CD4-positive, CD25-positive, alpha-beta regulatory T cell (primary cell): ENCODE measurements around the gene CHID1. TPM values are rescaled to one million over a fixed set of nuclear protein-coding genes. Genes with fewer than 3 reads are reported as not detected.

Experiments used
- ATAC-seq, 2 donors: fragments of 150-1000 bp; cut with Tn5 transposase; one replicate each; pipeline ENCODE4 v1.10.0; 2021; ENCODE audit warnings: low read depth in 2 of 2, moderate number of reproducible peaks in 2 of 2, moderate library complexity in 1 of 2
- DNase-seq, 3 donors: peaks; one replicate each; pipeline versions ENCODE4 v3.0.0 to v3.0.0-alpha.2; 2012 to 2022; ENCODE audit warnings: mixed read lengths in 1 of 3
- H3K27ac ChIP-seq: one replicate; pipeline ENCODE4 v1.7.0; 2013; ENCODE audit warnings: mild to moderate bottlenecking, low read length; ENCODE audit not compliant: insufficient read depth, poor library complexity, severe bottlenecking
- H3K27me3 ChIP-seq: one replicate; pipeline ENCODE4 v1.7.0; 2013; ENCODE audit warnings: low read length; ENCODE audit not compliant: control insufficient read depth, insufficient read depth
- H3K36me3 ChIP-seq: one replicate; pipeline ENCODE4 v1.7.0; 2013; ENCODE audit warnings: mild to moderate bottlenecking, low read length, moderate library complexity; ENCODE audit not compliant: control insufficient read depth, insufficient read depth
- H3K4me1 ChIP-seq: 2 replicates; pipeline ENCODE4 v1.7.0; 2013; ENCODE audit warnings: mild to moderate bottlenecking, low read length; ENCODE audit not compliant: insufficient read depth, control insufficient read depth, poor library complexity, severe bottlenecking
- H3K4me3 ChIP-seq: one replicate; pipeline ENCODE4 v1.7.0; 2013; ENCODE audit warnings: low read depth, mild to moderate bottlenecking, low read length, moderate library complexity
- H3K9me3 ChIP-seq, 2 experiments: 1 replicate in 1 of 2; 2 replicates in 1 of 2; pipeline ENCODE4 v1.7.0; 2013; ENCODE audit warnings: low read length in 2 of 2, mild to moderate bottlenecking in 1 of 2, moderate library complexity in 1 of 2; ENCODE audit not compliant: control insufficient read depth in 2 of 2
- H3K27ac Mint-ChIP-seq, 3 donors: one replicate each; pipeline ENCODE4 v1.8.0; 2020 to 2022; ENCODE audit warnings: mild to moderate bottlenecking in 3 of 3, mixed read lengths in 3 of 3, moderate library complexity in 2 of 3
- H3K27me3 Mint-ChIP-seq: one replicate; pipeline ENCODE4 v1.8.0; 2022; ENCODE audit warnings: mild to moderate bottlenecking, mixed read lengths
- H3K36me3 Mint-ChIP-seq: one replicate; pipeline ENCODE4 v1.8.0; 2020; ENCODE audit warnings: mixed read lengths
- H3K4me1 Mint-ChIP-seq, 4 donors: one replicate each; pipeline ENCODE4 v1.8.0; 2020 to 2022; ENCODE audit warnings: mixed read lengths in 4 of 4, mild to moderate bottlenecking in 1 of 4
- H3K4me3 Mint-ChIP-seq, 4 donors: one replicate each; pipeline ENCODE4 v1.8.0; 2020 to 2022; ENCODE audit warnings: mild to moderate bottlenecking in 4 of 4, mixed read lengths in 4 of 4, moderate library complexity in 3 of 4
- H3K9me3 Mint-ChIP-seq, 7 donors: one replicate each; pipeline ENCODE4 v1.8.0; 2020 to 2022; ENCODE audit warnings: mixed read lengths in 7 of 7, mild to moderate bottlenecking in 3 of 7, moderate library complexity in 2 of 7
- polyA plus RNA-seq, 4 donors: library from polyadenylated mRNA; unstranded; fragments of 300-500 nt; fragmentation: Illumina TruSeq; gene quantifications; one replicate each; pipeline ENCODE4 v1.2.3, GENCODE V29; 2021
- total RNA-seq: library from RNA; stranded (reverse); gene quantifications from one replicate; pipeline ENCODE4 v1.2.3, GENCODE V29; 2022

CHID1 gene
- total RNA-seq (28.7 TPM), polyA plus RNA-seq (10 to 100 TPM; 40.2 to 50.6 (median 47.7) TPM)

GRCh38 chr11:910589-911030 lies at the start of gene CHID1:
Gene CHID1, minus strand, starts transcription at chr11:910810. Its CDS starts 5,994 bp downstream, at chr11:904816.
- H3K4me1 ChIP-seq = peaks cover 14% of the 10 kb centered on the region
- no peaks in the 10 kb centered on the region for H3K9me3 Mint-ChIP-seq
- H3K4me1 Mint-ChIP-seq = peaks cover 0 to 35% (median 8%) of the 10 kb centered on the region in 4 donors
- no peaks in the 10 kb centered on the region for H3K36me3 ChIP-seq
- ATAC-seq = peak; percentile 96 to 97
- peak; percentile 75 to 85 (median 77) for DNase-seq
- H3K27ac ChIP-seq = peak within 1 kb of the TSS; percentile 55
- no peaks in the 10 kb centered on the region for H3K27me3 ChIP-seq
- H3K27ac Mint-ChIP-seq = peak within 1 kb of the TSS; percentile 78 to 94 (median 92)
- no peak within 1 kb of the TSS for H3K4me3 ChIP-seq
- H3K36me3 Mint-ChIP-seq = peaks cover 2% of the 10 kb centered on the region
- H3K9me3 ChIP-seq = no peaks in the 10 kb centered on the region
- no peaks in the 10 kb centered on the region for H3K27me3 Mint-ChIP-seq
- peak within 1 kb of the TSS; percentile 88 to 95 (median 92) for H3K4me3 Mint-ChIP-seq

DNA sequence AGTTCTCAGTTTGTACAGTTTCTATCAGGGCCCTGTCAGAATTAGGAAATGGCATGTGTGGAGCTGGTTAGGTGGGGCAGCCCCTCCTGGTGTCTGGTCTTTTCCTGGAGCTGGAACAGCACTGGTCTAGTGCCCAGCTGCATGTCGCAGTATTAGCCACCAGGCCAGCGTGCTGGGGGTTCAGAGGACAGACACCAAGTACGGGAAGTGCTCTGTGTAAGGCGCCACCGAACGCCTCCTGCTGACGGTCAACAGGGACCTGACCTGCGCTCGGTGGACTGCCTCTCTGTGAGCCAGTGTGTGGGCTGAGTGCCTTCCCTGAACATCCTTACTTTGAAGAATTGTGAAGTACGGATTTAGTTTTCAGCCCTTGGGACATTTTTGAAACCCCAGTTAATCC lies 49.0 kb upstream of the CHID1 start:
- no peak for ATAC-seq
- peaks cover 0 to 2% (median 0%) of the 10 kb centered on the region in 7 donors for H3K9me3 Mint-ChIP-seq
- Histone ChIP-seq H3K4me1 (no peaks in the 10 kb centered on the region), H3K27me3 (no peaks in the 10 kb centered on the region), H3K4me3 (no peak overlapping the region), H3K36me3 (peaks cover 48% of the 10 kb centered on the region), H3K9me3 (no peaks in the 10 kb centered on the region), H3K27ac (no peak overlapping the region)
- H3K4me1 Mint-ChIP-seq = peaks cover 6 to 25% (median 22%) of the 10 kb centered on the region in 4 donors
- H3K36me3 Mint-ChIP-seq = peaks cover 18% of the 10 kb centered on the region
- H3K4me3 Mint-ChIP-seq = no peak overlapping the region
- DNase-seq = no peak
- H3K27me3 Mint-ChIP-seq = no peaks in the 10 kb centered on the region
- H3K27ac Mint-ChIP-seq = no peak overlapping the region

GRCh38 chr11:959027-959426 lies 48.4 kb upstream of the CHID1 start:
- Mint-ChIP-seq H3K9me3 (peaks cover 0 to 2% (median 0%) of the 10 kb centered on the region in 7 donors), H3K4me1 (peaks cover 12 to 31% (median 24%) of the 10 kb centered on the region in 4 donors), H3K27me3 (no peaks in the 10 kb centered on the region), H3K36me3 (peaks cover 13% of the 10 kb centered on the region), H3K27ac (peak overlapping the region in 1 of 3 donors; percentile 9), H3K4me3 (no peak overlapping the region)
- no peak overlapping the region for H3K27ac ChIP-seq
- no peaks in the 10 kb centered on the region for H3K27me3 ChIP-seq
- H3K4me3 ChIP-seq = no peak overlapping the region
- DNase-seq = no peak
- no peak for ATAC-seq
- H3K9me3 ChIP-seq = no peaks in the 10 kb centered on the region
- H3K4me1 ChIP-seq = no peaks in the 10 kb centered on the region
- H3K36me3 ChIP-seq = peaks cover 42% of the 10 kb centered on the region

DNA sequence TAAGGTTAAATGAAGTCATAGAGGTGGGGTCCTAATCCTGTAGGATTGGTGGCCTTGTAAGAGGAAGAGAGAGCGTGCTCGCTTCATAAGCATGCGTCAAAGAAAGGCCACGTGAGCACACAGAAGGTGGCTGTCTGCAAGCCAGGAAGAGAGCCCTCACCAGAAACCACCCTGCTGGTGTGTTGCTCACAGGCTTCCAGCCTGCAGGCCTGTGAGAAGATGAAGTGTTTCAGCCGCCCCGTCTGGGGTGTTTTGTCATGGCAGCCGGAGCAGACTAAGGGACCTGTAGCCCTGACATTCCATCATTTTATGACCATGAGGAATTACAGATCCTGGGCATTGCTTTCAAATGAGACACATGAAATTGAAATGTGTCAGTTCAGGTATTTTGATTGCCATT lies 47.5 kb upstream of the CHID1 start:
- Mint-ChIP-seq H3K27ac (peak overlapping the region in 1 of 3 donors; percentile 26), H3K27me3 (no peaks in the 10 kb centered on the region)
- no peak for DNase-seq

DNA sequence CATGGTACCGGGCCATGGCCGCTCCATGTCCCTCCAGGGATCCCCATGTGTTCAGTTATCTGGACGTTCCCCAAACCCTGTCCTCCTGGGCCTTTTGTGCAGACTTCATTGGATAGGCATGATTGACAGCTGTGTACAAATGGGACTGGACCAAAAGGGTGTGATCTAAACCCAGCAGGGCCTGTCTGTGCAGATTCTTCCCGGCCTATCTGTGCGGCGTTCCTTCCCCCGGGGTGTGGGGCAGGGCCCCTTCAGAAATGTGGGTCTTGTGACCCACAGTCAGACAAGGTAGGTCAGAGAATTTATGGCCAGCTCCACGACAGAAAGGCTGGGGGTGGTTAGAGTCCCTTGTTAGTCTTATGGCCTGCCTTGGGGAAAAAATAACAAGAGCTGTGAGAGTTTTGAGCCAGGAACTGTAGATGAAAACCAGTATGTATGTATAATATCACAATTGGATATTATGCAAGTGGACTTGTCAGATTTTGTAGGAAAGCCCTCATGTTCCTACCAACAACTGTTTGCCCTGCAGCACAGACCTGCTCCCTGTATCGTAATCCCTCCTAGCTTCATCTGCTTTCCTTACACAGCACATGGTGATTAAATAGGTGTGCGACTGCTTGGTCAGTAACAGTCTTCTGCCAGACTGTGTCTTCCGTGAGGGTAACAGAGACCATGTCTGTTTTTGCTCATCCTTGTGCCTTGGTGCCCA lies 46.8 kb upstream of the CHID1 start:
- no peaks in the 10 kb centered on the region for H3K4me1 ChIP-seq
- no peak overlapping the region for H3K4me3 ChIP-seq
- no peak overlapping the region for H3K27ac ChIP-seq
- H3K27me3 ChIP-seq = no peaks in the 10 kb centered on the region
- peak overlapping the region in 1 of 3 donors; percentile 26 for H3K27ac Mint-ChIP-seq
- no peaks in the 10 kb centered on the region for H3K9me3 ChIP-seq
- DNase-seq = no peak
- no peaks in the 10 kb centered on the region for H3K9me3 Mint-ChIP-seq
- H3K4me3 Mint-ChIP-seq = no peak overlapping the region
- H3K36me3 ChIP-seq = peaks cover 30% of the 10 kb centered on the region
- peaks cover 13 to 37% (median 28%) of the 10 kb centered on the region in 4 donors for H3K4me1 Mint-ChIP-seq
- ATAC-seq = no peak
- H3K27me3 Mint-ChIP-seq = no peaks in the 10 kb centered on the region
- H3K36me3 Mint-ChIP-seq = peaks cover 7% of the 10 kb centered on the region

More for the DNA sequence above, 47.5 kb upstream of the CHID1 start:
- no peaks in the 10 kb centered on the region for H3K9me3 Mint-ChIP-seq
- no peaks in the 10 kb centered on the region for H3K27me3 ChIP-seq
- H3K4me3 Mint-ChIP-seq = no peak overlapping the region
- H3K4me3 ChIP-seq = no peak overlapping the region
- no peak for ATAC-seq
- H3K36me3 Mint-ChIP-seq = peaks cover 7% of the 10 kb centered on the region
- peaks cover 35% of the 10 kb centered on the region for H3K36me3 ChIP-seq
- H3K4me1 ChIP-seq = no peaks in the 10 kb centered on the region
- no peak overlapping the region for H3K27ac ChIP-seq
- H3K4me1 Mint-ChIP-seq = peaks cover 13 to 33% (median 26%) of the 10 kb centered on the region in 4 donors
- no peaks in the 10 kb centered on the region for H3K9me3 ChIP-seq

DNA sequence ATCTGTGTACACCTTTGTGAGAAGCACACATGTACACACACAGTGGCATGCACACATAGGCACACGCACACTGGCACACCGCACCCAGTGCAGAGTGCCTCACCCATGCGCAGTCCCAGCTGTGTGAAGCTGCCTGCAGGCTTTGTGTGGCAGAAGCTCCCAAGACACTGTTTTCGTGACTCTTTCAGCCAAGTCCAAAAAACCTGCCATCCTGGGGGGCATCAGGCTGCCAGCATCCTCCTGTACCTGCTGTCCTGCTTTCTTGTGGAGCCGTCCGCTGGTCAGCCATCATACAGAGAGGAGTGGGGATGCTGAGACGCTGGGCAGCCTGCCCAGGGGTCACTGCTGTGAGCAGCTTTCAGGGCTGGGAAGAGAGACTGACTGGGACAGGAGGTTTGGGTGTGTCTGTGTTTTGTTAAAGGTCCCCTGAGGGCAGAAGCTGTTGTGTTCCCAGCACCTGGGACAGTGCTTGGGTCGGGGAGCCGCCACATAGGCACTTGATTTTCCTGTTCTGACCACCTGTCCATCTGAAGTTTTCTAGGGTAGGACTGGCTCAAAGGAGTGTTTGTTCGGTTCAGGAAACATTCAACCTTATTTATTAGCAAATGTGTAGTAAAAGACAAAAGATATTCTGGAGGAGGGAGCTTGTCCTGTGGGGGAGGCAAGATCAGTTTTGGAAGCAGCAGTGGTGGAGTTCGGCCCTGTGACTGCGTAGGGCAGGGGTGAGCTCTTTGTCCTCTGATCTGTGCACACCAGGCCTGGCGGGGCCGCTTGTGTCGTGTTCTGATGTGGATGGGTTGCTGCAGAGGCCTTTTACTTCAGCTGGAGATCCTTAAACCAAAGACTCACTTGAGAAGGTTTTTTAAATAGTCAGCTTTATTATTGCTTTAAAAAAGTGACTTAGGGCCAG lies 44.8 kb upstream of the CHID1 start:
- Histone ChIP-seq H3K27me3 (no peaks in the 10 kb centered on the region), H3K4me3 (no peak overlapping the region), H3K36me3 (peaks cover 20% of the 10 kb centered on the region), H3K27ac (no peak overlapping the region), H3K9me3 (no peaks in the 10 kb centered on the region), H3K4me1 (no peaks in the 10 kb centered on the region)
- H3K4me3 Mint-ChIP-seq = no peak overlapping the region
- DNase-seq = no peak
- H3K36me3 Mint-ChIP-seq = peaks cover 7% of the 10 kb centered on the region
- ATAC-seq = no peak
- H3K27ac Mint-ChIP-seq = peak overlapping the region in 2 of 3 donors; percentile 66 to 83
- no peaks in the 10 kb centered on the region for H3K27me3 Mint-ChIP-seq
- H3K9me3 Mint-ChIP-seq = no peaks in the 10 kb centered on the region
- peaks cover 13 to 40% (median 29%) of the 10 kb centered on the region in 4 donors for H3K4me1 Mint-ChIP-seq

GRCh38 chr11:954392-955153 lies 44.0 kb upstream of the CHID1 start:
- Histone ChIP-seq H3K9me3 (peaks cover 4% of the 10 kb centered on the region in 2 experiments), H3K4me1 (no peaks in the 10 kb centered on the region), H3K27me3 (no peaks in the 10 kb centered on the region), H3K27ac (no peak overlapping the region), H3K36me3 (peaks cover 15% of the 10 kb centered on the region), H3K4me3 (no peak overlapping the region)
- DNase-seq (no peak), ATAC-seq (no peak)
- Mint-ChIP-seq H3K27ac (peak overlapping the region; percentile 25 to 70 (median 68)), H3K4me1 (peaks cover 17 to 40% (median 29%) of the 10 kb centered on the region in 4 donors), H3K4me3 (no peak overlapping the region), H3K36me3 (peaks cover 12% of the 10 kb centered on the region), H3K9me3 (peaks cover 0 to 4% (median 0%) of the 10 kb centered on the region in 7 donors), H3K27me3 (no peaks in the 10 kb centered on the region)
